Measurements from ENCODE around the gene SHMT2.
A peak's percentile ranks its signal among the peaks of the same experiment; 100 is the strongest.

SHMT2 gene

DNA sequence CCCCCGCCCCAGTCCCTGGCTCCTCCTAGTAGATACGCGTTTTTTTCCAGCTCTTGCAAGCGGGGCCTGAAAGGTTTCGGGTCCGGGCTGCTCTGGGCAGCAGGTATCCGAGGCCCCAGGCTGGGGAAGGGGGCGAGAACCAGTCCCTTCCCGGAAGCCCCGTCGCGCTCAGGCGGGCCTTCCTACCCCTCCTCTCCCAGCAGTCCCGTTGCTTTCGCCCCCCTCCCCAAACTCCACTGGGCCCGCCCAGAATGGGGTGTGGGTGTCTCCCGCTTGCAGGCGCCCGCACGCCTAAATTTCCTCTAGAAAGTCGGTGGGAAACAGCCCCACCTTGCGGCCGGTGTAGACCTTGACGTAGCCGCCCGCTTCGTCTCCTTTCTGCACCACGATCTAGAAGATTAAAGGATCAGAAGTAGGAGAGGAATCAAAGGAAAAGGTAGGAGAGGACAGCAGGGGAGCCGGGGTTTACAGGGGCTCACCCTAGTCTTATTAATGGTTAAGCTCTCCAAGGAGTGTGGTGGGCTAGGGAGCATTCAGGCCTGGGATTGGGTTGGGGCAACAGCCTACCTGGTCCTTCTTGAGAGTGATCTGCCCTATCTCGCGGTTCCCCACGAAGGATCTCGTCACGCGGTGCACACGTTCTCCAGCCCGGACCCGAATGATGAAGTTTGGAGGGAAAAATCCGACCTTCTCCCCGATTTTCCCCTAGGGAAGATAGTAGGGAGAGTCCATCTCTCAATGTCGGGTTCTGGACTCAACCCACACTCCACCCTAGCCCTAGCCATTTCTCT, 14.2 kb downstream of the SHMT2 start:
- peak overlapping the region; percentile 15 for H2BK15ac ChIP-seq (ENCODE audit: low read depth, poor library complexity, severe bottlenecking)
- no peak overlapping the region for H4K91ac ChIP-seq (ENCODE audit: low read length)
- peak overlapping the region; percentile 67 for H3K4me2 ChIP-seq (ENCODE audit: low read length, poor library complexity, severe bottlenecking)
- H3K9me3 ChIP-seq (ENCODE audit: control insufficient read depth, low read length): no peaks in the 10 kb centered on the region
- H2AFZ ChIP-seq (ENCODE audit: low read depth, low read length): no peak overlapping the region
- H3K4ac ChIP-seq (ENCODE audit: low read depth in 1 of 2, low read length in 2 of 2): no peak overlapping the region
- H2AK5ac ChIP-seq (ENCODE audit: low read length, severe bottlenecking): no peak overlapping the region
- H2BK12ac ChIP-seq (ENCODE audit: low read length in 2 of 2): no peak overlapping the region
- H2BK120ac ChIP-seq (ENCODE audit: low read depth, low read length): no peak overlapping the region
- DNase-seq: peak; percentile 68
- no peaks in the 10 kb centered on the region for H3K36me3 ChIP-seq (ENCODE audit: control insufficient read depth in 1 of 2, insufficient read depth in 2 of 2, low read depth in 1 of 2, low read length in 2 of 2)
- H4K8ac ChIP-seq (ENCODE audit: low read length): no peak overlapping the region
- H3K79me1 ChIP-seq (replicated peaks; ENCODE audit: low read length, poor library complexity, severe bottlenecking): no peaks in the 10 kb centered on the region
- no peak overlapping the region for H3K18ac ChIP-seq (ENCODE audit: low read depth in 1 of 2, low read length in 2 of 2)
- H3K4me1 ChIP-seq (ENCODE audit: control insufficient read depth, insufficient read depth, low read depth, low read length): peaks cover 36% of the 10 kb centered on the region
- H3K27ac ChIP-seq (ENCODE audit: low read length, poor library complexity, severe bottlenecking): no peak overlapping the region
- peaks cover 37 to 56% of the 10 kb centered on the region in 2 experiments for H3K27me3 ChIP-seq (ENCODE audit: control insufficient read depth in 1 of 2, insufficient read depth in 1 of 2, low read length in 2 of 2)
- no peak overlapping the region for H3K23ac ChIP-seq (ENCODE audit: low read length in 2 of 2)
- H3K9ac ChIP-seq (ENCODE audit: low read length): peak overlapping the region; percentile 43
- no peak overlapping the region for H3K14ac ChIP-seq (ENCODE audit: low read length in 2 of 2)
- WGBS: 14% methylated on average over 34 of the region's 41 CpGs
- no peak overlapping the region for H2BK5ac ChIP-seq (ENCODE audit: low read depth, low read length, poor library complexity, severe bottlenecking)
- H3K4me3 ChIP-seq (ENCODE audit: insufficient read depth in 1 of 2, low read depth in 1 of 2, low read length in 2 of 2): peak overlapping the region; percentile 22 to 63

DNA sequence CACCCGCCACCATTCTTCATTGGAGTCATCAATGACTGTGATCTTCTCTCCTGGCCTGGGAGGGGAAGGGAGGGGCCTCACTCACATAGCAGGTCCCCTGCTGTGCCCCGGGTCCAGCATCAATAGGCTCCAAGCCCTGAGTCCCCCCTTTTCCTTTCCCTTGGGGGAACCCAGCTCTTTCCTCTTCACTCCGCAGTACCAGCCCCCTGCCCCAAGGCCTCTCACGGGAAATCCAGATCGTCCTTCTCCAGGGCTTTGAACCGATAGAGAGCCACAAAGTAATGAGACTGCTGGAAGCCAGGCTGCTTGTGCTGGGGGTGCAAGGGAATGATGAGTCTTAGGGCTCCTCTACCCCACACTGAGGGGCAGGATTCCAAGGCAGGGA, 14.8 kb downstream of the SHMT2 start:
- Histone ChIP-seq H3K27ac (ENCODE audit: low read length, poor library complexity, severe bottlenecking) (no peak overlapping the region), H2AK5ac (ENCODE audit: low read length, severe bottlenecking) (no peak overlapping the region), H3K14ac (ENCODE audit: low read length in 2 of 2) (no peak overlapping the region), H3K9me3 (ENCODE audit: control insufficient read depth, low read length) (no peaks in the 10 kb centered on the region), H4K91ac (ENCODE audit: low read length) (no peak overlapping the region), H3K23ac (ENCODE audit: low read length in 2 of 2) (no peak overlapping the region), H3K36me3 (ENCODE audit: control insufficient read depth in 1 of 2, insufficient read depth in 2 of 2, low read depth in 1 of 2, low read length in 2 of 2) (no peaks in the 10 kb centered on the region), H2BK15ac (ENCODE audit: low read depth, poor library complexity, severe bottlenecking) (no peak overlapping the region), H3K4me3 (ENCODE audit: insufficient read depth in 1 of 2, low read depth in 1 of 2, low read length in 2 of 2) (no peak overlapping the region), H2BK5ac (ENCODE audit: low read depth, low read length, poor library complexity, severe bottlenecking) (no peak overlapping the region), H3K27me3 (ENCODE audit: control insufficient read depth in 1 of 2, insufficient read depth in 1 of 2, low read length in 2 of 2) (peaks cover 37 to 53% of the 10 kb centered on the region in 2 experiments), H2BK120ac (ENCODE audit: low read depth, low read length) (no peak overlapping the region), H3K18ac (ENCODE audit: low read depth in 1 of 2, low read length in 2 of 2) (no peak overlapping the region), H3K4me2 (ENCODE audit: low read length, poor library complexity, severe bottlenecking) (no peak overlapping the region), H4K8ac (ENCODE audit: low read length) (no peak overlapping the region), H2BK12ac (ENCODE audit: low read length in 2 of 2) (no peak overlapping the region), H3K4me1 (ENCODE audit: control insufficient read depth, insufficient read depth, low read depth, low read length) (peaks cover 32% of the 10 kb centered on the region), H3K79me1 (replicated peaks; ENCODE audit: low read length, poor library complexity, severe bottlenecking) (no peaks in the 10 kb centered on the region), H2AFZ (ENCODE audit: low read depth, low read length) (no peak overlapping the region), H3K4ac (ENCODE audit: low read depth in 1 of 2, low read length in 2 of 2) (no peak overlapping the region), H3K9ac (ENCODE audit: low read length) (no peak overlapping the region)
- WGBS: 100% methylated on average over 2 of the region's 6 CpGs
- DNase-seq: no peak

DNA sequence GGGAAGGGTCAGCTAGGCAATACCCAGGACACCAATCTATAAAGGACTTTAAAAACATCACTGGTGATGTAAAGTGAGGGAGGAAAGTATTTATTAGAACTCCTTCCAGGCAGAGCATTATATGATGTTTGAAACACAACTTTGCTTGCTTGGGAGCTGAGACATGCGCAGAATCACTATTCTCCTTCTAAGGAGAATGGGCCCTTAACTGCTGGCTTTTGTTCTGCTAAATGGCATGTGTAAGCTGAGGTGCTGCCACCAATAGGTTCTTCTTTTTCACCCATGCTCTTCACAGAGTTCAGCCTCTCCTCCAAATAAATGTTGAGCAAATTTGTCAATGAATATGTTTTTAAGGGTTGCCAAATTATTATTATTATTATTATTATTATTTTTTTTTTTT, 17.5 kb downstream of the SHMT2 start:
- H2BK12ac ChIP-seq (ENCODE audit: low read length in 2 of 2): no peak overlapping the region
- H4K91ac ChIP-seq (ENCODE audit: low read length): no peak overlapping the region
- no peaks in the 10 kb centered on the region for H3K79me1 ChIP-seq (replicated peaks; ENCODE audit: low read length, poor library complexity, severe bottlenecking)
- no peak overlapping the region for H2BK5ac ChIP-seq (ENCODE audit: low read depth, low read length, poor library complexity, severe bottlenecking)
- no peak overlapping the region for H3K4me2 ChIP-seq (ENCODE audit: low read length, poor library complexity, severe bottlenecking)
- H3K4me1 ChIP-seq (ENCODE audit: control insufficient read depth, insufficient read depth, low read depth, low read length): peaks cover 15% of the 10 kb centered on the region
- no peak overlapping the region for H2AFZ ChIP-seq (ENCODE audit: low read depth, low read length)
- no peak overlapping the region for H3K27ac ChIP-seq (ENCODE audit: low read length, poor library complexity, severe bottlenecking)
- DNase-seq: no peak
- H3K4ac ChIP-seq (ENCODE audit: low read depth in 1 of 2, low read length in 2 of 2): no peak overlapping the region
- WGBS: 95% methylated on average over 1 of the region's 1 CpG
- H4K8ac ChIP-seq (ENCODE audit: low read length): no peak overlapping the region
- H3K27me3 ChIP-seq (ENCODE audit: control insufficient read depth in 1 of 2, insufficient read depth in 1 of 2, low read length in 2 of 2): peaks cover 19 to 26% of the 10 kb centered on the region in 2 experiments
- no peak overlapping the region for H3K23ac ChIP-seq (ENCODE audit: low read length in 2 of 2)
- no peak overlapping the region for H3K4me3 ChIP-seq (ENCODE audit: insufficient read depth in 1 of 2, low read depth in 1 of 2, low read length in 2 of 2)
- H3K9me3 ChIP-seq (ENCODE audit: control insufficient read depth, low read length): no peaks in the 10 kb centered on the region
- peaks cover 0 to 1% of the 10 kb centered on the region in 2 experiments for H3K36me3 ChIP-seq (ENCODE audit: control insufficient read depth in 1 of 2, insufficient read depth in 2 of 2, low read depth in 1 of 2, low read length in 2 of 2)
- H3K14ac ChIP-seq (ENCODE audit: low read length in 2 of 2): no peak overlapping the region
- H3K18ac ChIP-seq (ENCODE audit: low read depth in 1 of 2, low read length in 2 of 2): no peak overlapping the region
- H2AK5ac ChIP-seq (ENCODE audit: low read length, severe bottlenecking): no peak overlapping the region
- no peak overlapping the region for H3K9ac ChIP-seq (ENCODE audit: low read length)
- H2BK120ac ChIP-seq (ENCODE audit: low read depth, low read length): no peak overlapping the region
- no peak overlapping the region for H2BK15ac ChIP-seq (ENCODE audit: low read depth, poor library complexity, severe bottlenecking)

DNA sequence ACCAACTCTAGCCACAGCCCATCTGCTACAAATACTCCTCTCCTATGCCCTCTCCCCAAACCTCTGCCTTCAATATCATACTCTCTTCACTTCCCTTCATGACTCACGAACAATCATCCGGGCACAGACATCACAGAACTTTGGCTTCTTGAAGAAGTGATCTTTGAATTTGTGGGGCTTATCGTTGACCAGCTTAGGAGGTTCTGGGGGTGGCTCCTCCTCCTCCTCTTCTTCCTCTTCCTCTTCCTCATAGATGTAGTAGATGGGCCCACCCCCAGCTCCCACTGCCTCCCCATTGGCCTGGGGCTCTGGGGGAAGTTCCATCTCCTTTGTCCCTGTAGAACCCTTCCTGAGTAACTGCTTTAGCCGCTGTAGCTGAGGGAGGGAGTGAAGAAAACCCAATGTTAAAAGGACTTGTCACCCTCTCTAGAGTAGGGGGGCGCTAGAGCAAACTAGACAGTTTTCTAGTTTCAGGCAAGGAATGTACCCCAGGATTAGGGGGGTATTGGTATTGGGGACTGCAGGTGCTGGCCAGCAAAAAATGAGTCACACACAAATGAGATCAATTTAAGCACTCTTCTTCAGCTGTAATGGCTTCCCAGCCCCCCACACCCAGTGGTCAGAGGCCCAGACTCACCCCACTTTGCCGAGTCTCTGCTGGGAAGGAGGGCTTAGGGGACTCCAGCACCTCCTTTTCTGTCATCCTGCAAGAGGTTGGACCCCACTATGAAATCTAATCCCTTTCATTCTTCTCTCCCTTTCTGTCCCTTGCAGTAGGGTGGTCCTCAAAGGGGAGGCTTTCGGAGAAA, 19.6 kb downstream of the SHMT2 start:
- H3K79me1 ChIP-seq (replicated peaks; ENCODE audit: low read length, poor library complexity, severe bottlenecking): no peaks in the 10 kb centered on the region
- 96% methylated on average over 6 of the region's 7 CpGs for WGBS
- H3K14ac ChIP-seq (ENCODE audit: low read length in 2 of 2): no peak overlapping the region

More for the DNA sequence above, 19.6 kb downstream of the SHMT2 start:
- DNase-seq: no peak
- no peaks in the 10 kb centered on the region for H3K9me3 ChIP-seq (ENCODE audit: control insufficient read depth, low read length)
- no peak overlapping the region for H3K4ac ChIP-seq (ENCODE audit: low read depth in 1 of 2, low read length in 2 of 2)
- no peak overlapping the region for H3K4me2 ChIP-seq (ENCODE audit: low read length, poor library complexity, severe bottlenecking)
- H3K18ac ChIP-seq (ENCODE audit: low read depth in 1 of 2, low read length in 2 of 2): no peak overlapping the region
- H2AK5ac ChIP-seq (ENCODE audit: low read length, severe bottlenecking): no peak overlapping the region
- no peak overlapping the region for H2BK12ac ChIP-seq (ENCODE audit: low read length in 2 of 2)
- H2BK120ac ChIP-seq (ENCODE audit: low read depth, low read length): no peak overlapping the region
- H3K4me3 ChIP-seq (ENCODE audit: insufficient read depth in 1 of 2, low read depth in 1 of 2, low read length in 2 of 2): no peak overlapping the region
- no peak overlapping the region for H4K91ac ChIP-seq (ENCODE audit: low read length)
- H3K23ac ChIP-seq (ENCODE audit: low read length in 2 of 2): no peak overlapping the region
- no peak overlapping the region for H2BK15ac ChIP-seq (ENCODE audit: low read depth, poor library complexity, severe bottlenecking)
- peaks cover 4 to 10% of the 10 kb centered on the region in 2 experiments for H3K27me3 ChIP-seq (ENCODE audit: control insufficient read depth in 1 of 2, insufficient read depth in 1 of 2, low read length in 2 of 2)
- H3K9ac ChIP-seq (ENCODE audit: low read length): no peak overlapping the region
- no peak overlapping the region for H3K27ac ChIP-seq (ENCODE audit: low read length, poor library complexity, severe bottlenecking)
- no peak overlapping the region for H4K8ac ChIP-seq (ENCODE audit: low read length)
- no peaks in the 10 kb centered on the region for H3K4me1 ChIP-seq (ENCODE audit: control insufficient read depth, insufficient read depth, low read depth, low read length)
- no peak overlapping the region for H2BK5ac ChIP-seq (ENCODE audit: low read depth, low read length, poor library complexity, severe bottlenecking)
- peaks cover 0 to 6% of the 10 kb centered on the region in 2 experiments for H3K36me3 ChIP-seq (ENCODE audit: control insufficient read depth in 1 of 2, insufficient read depth in 2 of 2, low read depth in 1 of 2, low read length in 2 of 2)
- H2AFZ ChIP-seq (ENCODE audit: low read depth, low read length): no peak overlapping the region

Measured in mesenchymal stem cell (in vitro differentiated cells and primary cell).